Hepatocyte (in vitro differentiated cells): ENCODE data around the gene SH3GL3.

Source experiments
- CTCF ChIP-seq: fragments of 200-600 bp; sonication (generic); IDR thresholded peaks from 2 replicates; pipeline ENCODE4 v1.5.1; 2016; ENCODE audit warnings: antibody characterized with exemption, mild to moderate bottlenecking; ENCODE audit not compliant: poor library complexity
- EZH2 ChIP-seq: fragments of 200-600 bp; sonication (generic); IDR thresholded peaks from 2 replicates; pipeline ENCODE4 v1.6.1; 2016; ENCODE audit warnings: antibody characterized with exemption, mild to moderate bottlenecking, borderline replicate concordance
- EZH2phosphoT487 ChIP-seq: fragments of 200-600 bp; sonication (generic); IDR thresholded peaks from one replicate; pipeline ENCODE4 v1.6.1; 2018; ENCODE audit warnings: antibody characterized with exemption, mild to moderate bottlenecking, low read depth, moderate library complexity; ENCODE audit not compliant: unreplicated experiment, severe bottlenecking

- TF ChIP-seq CTCF (no peak), EZH2 (no peak), EZH2phosphoT487 (no peak)
Observed at GRCh38 chr15:83585601-83586335, 138.6 kb downstream of the SH3GL3 start.
